ENCODE measurements around the gene TMEM125. TPM values are rescaled to one million over a fixed set of nuclear protein-coding genes. Genes with fewer than 3 reads are reported as not detected.

Gene TMEM125
- total RNA-seq, 1 donor from 2014 or later = 9.5 TPM

- DNase-seq (ENCODE audit: low read depth) (no peak), FAIRE-seq (peak; percentile 91)
- peaks cover 2% of the 10 kb centered on the region for H3K36me3 ChIP-seq (ENCODE audit: control insufficient read depth, insufficient read depth, low read length)
- no peak overlapping the region for H3K4me3 ChIP-seq (ENCODE audit: low read depth, low read length)
- no peaks in the 10 kb centered on the region for H3K27me3 ChIP-seq (ENCODE audit: control insufficient read depth, insufficient read depth, low read length)
- TF ChIP-seq CTCF (IDR thresholded peaks at IDR 0.05; ENCODE audit: insufficient read depth, low read length, severe bottlenecking) = no peak
Observed at GRCh38 chr1:43282220-43283195, 12.7 kb downstream of the TMEM125 start.

DNA sequence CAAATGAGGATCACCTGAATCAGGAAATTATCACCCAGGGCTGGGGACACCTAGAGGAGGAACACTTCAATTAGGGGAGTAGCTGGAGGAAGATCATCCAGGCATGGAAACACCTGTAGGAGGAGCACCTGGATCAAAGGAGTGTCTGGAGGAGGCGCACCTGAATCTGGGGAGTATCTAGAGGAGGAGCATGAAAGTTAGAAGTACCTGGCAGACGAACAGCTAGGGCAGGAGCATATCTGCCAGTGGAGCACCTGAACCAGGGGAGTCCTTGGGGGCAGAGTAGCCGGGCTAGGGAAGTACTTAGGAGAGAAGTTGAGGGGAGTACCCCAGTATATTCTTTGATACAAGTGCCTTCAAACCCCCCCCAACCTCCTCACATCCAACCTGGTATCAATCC lies 14.3 kb downstream of the TMEM125 start:
- no peak for DNase-seq (ENCODE audit: low read depth)
- H3K4me3 ChIP-seq (ENCODE audit: low read depth, low read length) = no peak overlapping the region
- no peak for TF ChIP-seq CTCF (IDR thresholded peaks at IDR 0.05; ENCODE audit: insufficient read depth, low read length, severe bottlenecking)
- FAIRE-seq = no peak
- H3K27me3 ChIP-seq (ENCODE audit: control insufficient read depth, insufficient read depth, low read length) = no peaks in the 10 kb centered on the region
- peaks cover 2% of the 10 kb centered on the region for H3K36me3 ChIP-seq (ENCODE audit: control insufficient read depth, insufficient read depth, low read length)

DNA sequence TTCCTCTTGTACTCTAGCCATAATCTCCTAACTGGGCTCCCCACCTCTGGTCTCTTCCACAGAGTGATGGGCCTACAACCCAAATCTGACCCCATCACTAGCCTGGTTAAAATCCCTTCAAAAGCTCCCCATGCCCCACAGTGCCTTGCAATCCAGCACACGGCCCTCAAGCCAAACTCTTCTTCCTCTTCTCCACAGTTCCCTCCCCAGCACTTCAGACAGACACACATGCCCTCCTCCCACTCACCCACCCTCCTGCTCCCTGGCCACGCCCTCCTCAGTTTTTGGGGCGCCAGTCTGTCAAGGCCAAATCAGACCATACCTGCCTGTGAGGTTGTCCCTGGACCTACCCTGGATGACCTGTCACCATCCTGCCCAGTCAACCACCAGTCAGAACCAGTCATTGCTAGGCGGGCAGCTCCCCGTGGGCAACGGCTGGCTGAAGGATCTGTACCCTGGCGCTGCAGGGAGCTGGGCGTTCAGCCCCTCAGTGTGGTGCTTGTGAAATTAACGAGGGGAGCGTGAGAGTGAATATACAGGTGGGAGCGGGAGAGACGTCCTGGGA lies 14.8 kb downstream of the TMEM125 start:
- Histone ChIP-seq H3K4me3 (ENCODE audit: low read depth, low read length) (peak overlapping the region; percentile 56), H3K27me3 (ENCODE audit: control insufficient read depth, insufficient read depth, low read length) (no peaks in the 10 kb centered on the region), H3K36me3 (ENCODE audit: control insufficient read depth, insufficient read depth, low read length) (peaks cover 2% of the 10 kb centered on the region)
- FAIRE-seq (peak; percentile 32), DNase-seq (ENCODE audit: low read depth) (no peak)
- no peak for TF ChIP-seq CTCF (IDR thresholded peaks at IDR 0.05; ENCODE audit: insufficient read depth, low read length, severe bottlenecking)

DNA sequence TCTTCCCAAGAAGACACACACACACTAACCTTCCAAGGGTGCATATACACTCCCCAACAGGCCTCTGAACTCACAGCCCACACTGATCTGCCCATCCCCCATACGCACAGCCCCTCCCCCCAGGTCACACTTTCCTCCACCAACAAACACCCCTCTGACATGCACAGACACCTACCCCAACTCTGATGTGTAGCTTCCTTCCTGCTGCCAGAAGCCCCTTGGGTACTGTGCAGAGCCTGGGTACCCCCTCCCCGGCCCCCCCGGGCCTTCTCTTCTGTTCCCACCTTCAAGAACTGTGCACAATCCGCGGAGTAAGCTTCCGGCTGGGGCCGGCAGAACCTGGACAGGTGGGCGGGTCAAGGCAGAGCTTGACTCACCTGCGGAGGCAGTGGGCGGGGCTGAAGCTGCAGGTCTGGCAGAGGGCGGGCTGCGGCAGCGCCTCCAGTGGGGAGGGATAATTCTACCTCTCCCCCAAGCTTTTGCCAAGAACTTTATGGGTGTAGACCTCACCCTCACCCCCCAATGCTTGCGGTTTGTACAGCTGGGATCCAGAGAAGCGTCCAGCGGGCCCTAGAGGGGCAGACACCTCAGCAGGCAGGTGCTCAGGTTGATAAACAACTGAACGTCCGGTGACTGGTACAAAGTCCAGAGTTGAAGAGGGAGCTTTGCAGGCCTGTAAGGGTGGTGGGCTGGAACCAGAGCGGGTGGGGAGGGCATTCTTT lies 15.6 kb downstream of the TMEM125 start, which contains the start of gene C1orf210:
TSS of gene C1orf210 (minus strand) at position 313 of the 722 bp plus-strand sequence. CDS start 2,311 bp downstream, outside the sequence.
- H3K4me3 ChIP-seq (ENCODE audit: low read depth, low read length) = peak within 1 kb of the TSS; percentile 56
- FAIRE-seq = no peak

GRCh38 chr1:43286115-43286514 lies 16.3 kb downstream of the TMEM125 start:
- no peak for TF ChIP-seq CTCF (IDR thresholded peaks at IDR 0.05; ENCODE audit: insufficient read depth, low read length, severe bottlenecking)
- FAIRE-seq (no peak), DNase-seq (ENCODE audit: low read depth) (no peak)
- H3K27me3 ChIP-seq (ENCODE audit: control insufficient read depth, insufficient read depth, low read length) = no peaks in the 10 kb centered on the region
- no peak overlapping the region for H3K4me3 ChIP-seq (ENCODE audit: low read depth, low read length)
- peaks cover 2% of the 10 kb centered on the region for H3K36me3 ChIP-seq (ENCODE audit: control insufficient read depth, insufficient read depth, low read length)

More for the DNA sequence above, 15.6 kb downstream of the TMEM125 start, which contains the start of gene C1orf210:
- H3K36me3 ChIP-seq (ENCODE audit: control insufficient read depth, insufficient read depth, low read length) = peaks cover 2% of the 10 kb centered on the region
- DNase-seq (ENCODE audit: low read depth) = peak; percentile 85
- peak; percentile 77 for TF ChIP-seq CTCF (IDR thresholded peaks at IDR 0.05; ENCODE audit: insufficient read depth, low read length, severe bottlenecking)
- H3K27me3 ChIP-seq (ENCODE audit: control insufficient read depth, insufficient read depth, low read length) = no peaks in the 10 kb centered on the region
